AG04449 (cell line): ENCODE results near the gene CSRNP3.

ENCODE experiments used
- CTCF ChIA-PET: fragments of 350-600 bp; formaldehyde crosslinking; extraction: SDS; loops from one replicate; lab custom pipeline; 2021; ENCODE audit warnings: antibody characterized with exemption; lab: Yijun Ruan, JAX
- POLR2A ChIA-PET: fragments of 400-600, 350-600 bp; formaldehyde crosslinking; extraction: SDS; loops from one replicate; lab custom pipeline; 2020; ENCODE audit warnings: antibody characterized with exemption, inconsistent platforms; lab: Yijun Ruan, JAX
- DNase-seq: peaks from one replicate; pipeline ENCODE4 v3.0.0-alpha.2; 2010; ENCODE audit warnings: low read depth, low spot score
- H3K4me3 ChIP-seq: 2 replicates; pipeline ENCODE4 v1.5.1; 2011; ENCODE audit warnings: low read depth, mild to moderate bottlenecking, control low read depth, low read length
- CTCF ChIP-seq: IDR thresholded peaks from one replicate; pipeline ENCODE4 v1.5.1; 2011; ENCODE audit warnings: mild to moderate bottlenecking, moderate library complexity, low read length, control low read depth, inconsistent platforms; ENCODE audit not compliant: insufficient read depth; ENCODE audit errors: missing control alignments

CSRNP3 gene

GRCh38 chr2:165623783-165624469, 154.4 kb downstream of the CSRNP3 start:
- no peak for TF ChIP-seq CTCF
- POLR2A ChIA-PET: no interaction called here
- no peak overlapping the region for H3K4me3 ChIP-seq
- DNase-seq: no peak
- CTCF ChIA-PET: no interaction called here

- H3K4me3 ChIP-seq: no peak overlapping the region
- POLR2A ChIA-PET: no interaction called here
- CTCF ChIA-PET: no interaction called here
- DNase-seq: no peak
- no peak for TF ChIP-seq CTCF
Observed at GRCh38 chr2:165624470-165624800, 154.9 kb downstream of the CSRNP3 start.

- H3K4me3 ChIP-seq: no peak overlapping the region
- TF ChIP-seq CTCF: no peak
- peak; percentile 2 for DNase-seq
- ChIA-PET CTCF (no interaction called here), POLR2A (no interaction called here)
Observed at GRCh38 chr2:165627470-165627869, 158.0 kb downstream of the CSRNP3 start.

- TF ChIP-seq CTCF: no peak
- H3K4me3 ChIP-seq: no peak overlapping the region
- POLR2A ChIA-PET: no interaction called here
- DNase-seq: no peak
- CTCF ChIA-PET: no interaction called here
Observed at GRCh38 chr2:165629776-165630175, 160.3 kb downstream of the CSRNP3 start.

- no peak for DNase-seq
- no peak for TF ChIP-seq CTCF
- H3K4me3 ChIP-seq: no peak overlapping the region
- CTCF ChIA-PET: no interaction called here
- POLR2A ChIA-PET: no interaction called here
Observed at GRCh38 chr2:165630236-165630635, 160.7 kb downstream of the CSRNP3 start.

GRCh38 chr2:165631089-165631488, 161.6 kb downstream of the CSRNP3 start:
- ChIA-PET POLR2A (no interaction called here), CTCF (no interaction called here)
- DNase-seq: no peak
- H3K4me3 ChIP-seq: no peak overlapping the region
- no peak for TF ChIP-seq CTCF
